Measurements from ENCODE around the gene DAPP1.

Gene DAPP1

GRCh38 chr4:99853190-99853589 is 36.6 kb downstream of the DAPP1 start:
- DNase-seq, result no peak

- no peak for DNase-seq
Observed at GRCh38 chr4:99853999-99854398, 37.4 kb downstream of the DAPP1 start.

- DNase-seq, result no peak
Observed at GRCh38 chr4:99855678-99856077, 39.1 kb downstream of the DAPP1 start.

GRCh38 chr4:99856166-99856565 is 39.5 kb downstream of the DAPP1 start:
- DNase-seq, result no peak

GRCh38 chr4:99857307-99857706 is 40.7 kb downstream of the DAPP1 start:
- DNase-seq, result no peak

GRCh38 chr4:99859618-99860017 is 43.0 kb downstream of the DAPP1 start:
- DNase-seq, result no peak

- DNase-seq, result no peak
Observed at GRCh38 chr4:99860521-99860920, 43.9 kb downstream of the DAPP1 start.

- DNase-seq, result no peak
Observed at GRCh38 chr4:99861120-99861905, 44.7 kb downstream of the DAPP1 start.

GRCh38 chr4:99863804-99864203 is 47.2 kb downstream of the DAPP1 start:
- DNase-seq, result no peak

- DNase-seq, result no peak
Observed at GRCh38 chr4:99868126-99868596, 51.5 kb downstream of the DAPP1 start.

- DNase-seq, result no peak
Observed at GRCh38 chr4:99872570-99872969, 55.9 kb downstream of the DAPP1 start.

GRCh38 chr4:99875071-99875470 is 58.4 kb downstream of the DAPP1 start:
- DNase-seq, result no peak

GRCh38 chr4:99876946-99877345 is 60.3 kb downstream of the DAPP1 start:
- no peak for DNase-seq

GRCh38 chr4:99878604-99879003 is 62.0 kb downstream of the DAPP1 start:
- DNase-seq, result no peak

GRCh38 chr4:99879458-99879857 is 62.8 kb downstream of the DAPP1 start:
- DNase-seq, result no peak

- no peak for DNase-seq
Observed at GRCh38 chr4:99885063-99885664, 68.5 kb downstream of the DAPP1 start.

- DNase-seq, result no peak
Observed at GRCh38 chr4:99885687-99886086, 69.1 kb downstream of the DAPP1 start.

- DNase-seq, result no peak
Observed at GRCh38 chr4:99886146-99886545, 69.5 kb downstream of the DAPP1 start.

GRCh38 chr4:99887837-99888236 is 71.2 kb downstream of the DAPP1 start:
- no peak for DNase-seq

GRCh38 chr4:99891351-99891750 is 74.7 kb downstream of the DAPP1 start:
- DNase-seq, result no peak

- no peak for DNase-seq
Observed at GRCh38 chr4:99893029-99893428, 76.4 kb downstream of the DAPP1 start.

GRCh38 chr4:99893839-99894160 is 77.2 kb downstream of the DAPP1 start:
- peak in 3 of 56 donors; percentile 18 to 53 (median 33) for DNase-seq
